SW 1271 (cell line): Measurements from ENCODE around the gene LMO3.

Experiments
- DNase-seq, 2 experiments: peaks; one replicate each; lab custom pipeline; 2025; lab: John Stamatoyannopoulos, UW

The LMO3 gene

DNA sequence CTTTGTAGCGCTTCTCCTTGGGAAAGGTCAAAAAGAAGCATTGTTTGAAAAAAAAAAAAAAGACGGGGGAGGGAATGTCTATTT lies at the start of gene LMO3:
Gene LMO3, minus strand, starts transcription at position 46 of the 84 bp plus-strand sequence. CDS start 5,302 bp downstream, outside the sequence.
- no peak for DNase-seq

DNA sequence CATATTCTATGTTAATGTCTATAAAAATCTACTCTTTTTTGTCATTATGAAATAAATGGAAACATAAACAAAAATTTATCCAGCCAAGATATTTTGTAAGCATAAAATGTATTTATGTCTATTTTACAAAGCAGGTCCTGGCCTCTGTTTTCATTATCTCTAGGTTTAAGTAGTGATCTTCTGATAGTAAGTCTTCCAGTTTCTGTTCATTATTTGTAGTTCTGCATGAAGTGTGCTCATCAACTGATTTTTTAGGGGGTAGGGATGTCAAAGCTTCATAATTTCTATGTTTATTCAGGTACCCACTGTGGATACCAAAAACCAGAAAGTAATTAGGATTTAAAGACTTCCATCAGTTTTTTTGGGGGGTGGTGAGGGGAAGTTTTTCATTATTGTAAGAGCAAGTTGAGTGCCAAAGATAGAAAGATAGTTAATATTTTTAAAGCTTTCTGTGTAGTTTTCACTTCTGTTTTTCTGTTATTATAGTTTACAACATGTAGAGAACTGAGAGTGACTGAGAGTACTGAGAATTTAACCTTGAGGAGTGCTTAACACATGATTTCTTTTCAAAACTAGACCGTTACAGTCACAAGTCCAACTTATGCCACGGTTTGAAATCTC lies 30.6 kb upstream of the LMO3 start:
- no peak for DNase-seq

DNA sequence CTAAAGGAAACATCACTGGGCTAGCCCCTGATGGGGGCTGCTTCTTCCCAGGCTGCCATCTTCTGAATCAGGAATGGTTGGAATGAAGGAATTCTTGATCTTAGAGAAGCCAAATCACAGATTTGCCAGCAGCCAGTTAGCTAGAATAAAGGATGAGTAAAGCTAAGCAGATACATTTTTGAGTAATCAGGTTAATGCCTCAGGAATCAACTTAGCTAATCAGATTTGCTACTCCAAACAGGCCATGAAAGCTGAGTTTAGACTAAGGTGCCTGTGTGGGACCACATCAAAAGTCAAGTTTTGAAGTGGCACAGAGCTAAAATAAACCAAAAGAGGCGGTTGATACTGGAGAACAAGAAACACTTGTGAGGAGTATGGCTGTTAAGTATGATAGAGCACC lies 28.8 kb upstream of the LMO3 start:
- DNase-seq = no peak

DNA sequence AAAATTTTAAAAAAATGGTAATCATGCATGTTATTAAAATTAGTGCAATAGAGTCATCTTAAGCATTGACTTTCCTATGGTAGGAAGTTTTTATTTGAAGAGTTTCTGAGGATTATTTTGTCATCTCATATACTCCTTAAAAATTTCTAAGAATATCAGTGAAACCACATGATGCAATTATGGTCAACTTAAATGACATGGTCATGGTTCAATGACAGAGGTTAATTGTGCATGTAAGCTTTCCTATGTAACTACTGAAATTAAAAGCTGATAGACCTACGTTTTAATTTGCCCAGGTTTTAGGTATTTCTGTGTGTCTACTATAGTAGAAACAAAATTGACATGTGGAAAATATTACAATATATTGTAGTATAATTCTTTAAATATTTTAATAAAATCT lies 21.0 kb upstream of the LMO3 start:
- no peak for DNase-seq

DNA sequence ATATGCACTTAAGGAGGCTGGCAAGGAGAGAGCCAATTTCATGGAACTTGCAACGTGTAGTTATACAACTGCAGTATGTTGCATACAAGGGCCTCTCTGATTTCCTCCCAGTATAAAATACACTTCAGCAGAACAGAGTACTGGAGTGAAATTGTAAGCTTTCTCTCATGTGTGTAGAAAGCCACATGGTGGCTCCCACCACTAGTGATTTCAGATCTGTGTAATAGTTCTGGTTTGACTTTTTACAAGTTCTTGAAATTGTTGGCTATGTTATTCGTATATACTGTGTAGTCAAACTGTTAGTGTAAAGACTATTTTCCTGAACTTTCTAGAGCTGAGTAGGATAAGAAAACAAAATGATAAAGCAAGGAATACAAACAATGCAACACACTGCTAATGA lies 16.4 kb upstream of the LMO3 start:
- no peak for DNase-seq

DNA sequence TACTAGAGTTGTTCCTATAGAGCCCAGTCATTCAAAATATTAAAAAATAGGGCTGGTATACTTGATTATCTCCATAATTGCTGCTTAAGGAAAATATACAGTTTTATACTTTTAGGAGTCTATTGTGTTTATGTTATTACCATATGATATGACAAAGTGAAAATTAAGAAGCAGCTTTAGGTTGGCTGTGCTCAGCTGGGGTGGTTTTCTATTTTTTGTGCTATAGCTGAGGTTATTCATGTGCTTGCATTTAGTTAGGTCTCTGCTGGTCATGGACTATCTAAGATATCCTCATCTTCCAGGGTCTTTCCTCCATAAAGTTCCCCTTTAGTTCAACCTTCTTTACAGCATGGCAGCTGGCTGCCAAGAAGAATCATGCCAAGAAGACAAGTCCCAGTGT lies 13.6 kb upstream of the LMO3 start:
- no peak for DNase-seq

DNA sequence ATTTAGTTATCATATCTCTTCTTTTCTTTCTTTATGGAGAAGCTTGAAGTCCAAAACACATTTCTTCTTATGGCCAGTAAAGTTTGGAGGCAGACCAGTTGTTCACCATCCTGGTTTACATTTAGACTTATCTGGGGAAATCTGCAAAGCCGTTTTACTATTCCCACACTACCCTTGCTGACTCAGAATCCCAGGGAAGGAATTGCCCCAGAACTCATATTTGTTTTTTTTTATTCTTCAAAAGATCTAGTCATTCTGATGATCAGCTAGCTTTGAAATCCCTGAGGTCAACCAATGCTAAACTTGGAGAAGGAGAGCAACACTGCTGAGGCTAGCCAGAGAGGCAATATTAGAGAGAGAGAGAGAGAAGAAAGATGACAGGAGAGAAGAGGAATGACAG lies 12.3 kb upstream of the LMO3 start:
- DNase-seq = no peak

DNA sequence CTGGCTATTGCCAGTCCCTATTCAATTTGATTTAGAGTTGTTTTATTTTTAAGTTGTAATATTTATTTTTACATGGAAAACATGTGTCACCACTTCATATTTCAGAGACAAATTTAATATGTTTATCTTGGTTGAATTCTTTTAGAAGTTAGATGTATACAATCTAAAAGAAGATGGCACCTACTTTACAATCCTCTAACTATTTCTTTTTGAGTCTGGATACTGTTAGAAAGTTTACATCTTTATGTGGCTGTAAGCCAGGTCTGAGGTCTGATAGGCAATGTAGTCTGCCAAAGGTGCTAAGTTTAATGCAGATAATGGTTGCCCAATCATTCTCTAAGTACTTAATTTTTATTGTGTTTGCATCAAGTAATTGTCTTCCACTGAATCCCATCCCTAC lies 7.2 kb upstream of the LMO3 start:
- no peak for DNase-seq

DNA sequence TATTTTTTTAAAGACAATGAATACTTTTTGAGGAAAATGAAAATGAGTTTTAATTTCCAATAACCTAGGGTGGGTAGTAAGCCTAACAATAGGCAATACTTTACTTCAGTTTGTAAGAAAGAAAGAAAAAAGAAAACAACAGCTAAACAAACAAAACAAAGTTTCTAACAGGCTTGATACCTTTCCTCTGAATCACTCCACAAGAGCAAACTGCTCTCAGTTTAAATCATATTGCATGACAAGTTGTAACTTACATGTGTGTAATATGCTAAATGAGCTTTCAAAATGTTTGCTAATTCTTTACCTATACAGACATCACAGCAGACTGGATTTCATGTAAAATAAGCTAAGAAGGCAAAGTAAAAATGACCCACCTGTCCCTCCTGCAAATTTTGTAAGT lies 6.7 kb upstream of the LMO3 start:
- no peak for DNase-seq

DNA sequence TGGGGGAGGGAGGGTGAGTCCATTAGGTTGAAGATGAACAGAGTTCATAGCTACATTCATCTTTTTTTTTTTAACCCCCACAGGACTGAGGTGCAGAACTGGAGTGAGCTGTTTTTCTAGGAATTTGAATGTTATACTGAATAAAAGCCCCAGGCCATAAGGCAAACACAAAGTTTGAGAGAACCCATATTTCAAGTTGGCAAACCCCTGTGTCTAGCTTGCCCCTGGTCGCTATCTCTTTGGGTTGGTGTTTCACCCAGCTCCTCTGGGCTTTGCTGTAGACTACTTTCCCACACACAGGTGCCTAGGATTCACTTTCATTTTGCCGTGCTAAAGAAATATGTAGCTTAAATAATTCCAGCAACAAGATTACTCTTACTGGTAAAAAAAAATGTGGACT lies 5.2 kb upstream of the LMO3 start:
- no peak for DNase-seq

DNA sequence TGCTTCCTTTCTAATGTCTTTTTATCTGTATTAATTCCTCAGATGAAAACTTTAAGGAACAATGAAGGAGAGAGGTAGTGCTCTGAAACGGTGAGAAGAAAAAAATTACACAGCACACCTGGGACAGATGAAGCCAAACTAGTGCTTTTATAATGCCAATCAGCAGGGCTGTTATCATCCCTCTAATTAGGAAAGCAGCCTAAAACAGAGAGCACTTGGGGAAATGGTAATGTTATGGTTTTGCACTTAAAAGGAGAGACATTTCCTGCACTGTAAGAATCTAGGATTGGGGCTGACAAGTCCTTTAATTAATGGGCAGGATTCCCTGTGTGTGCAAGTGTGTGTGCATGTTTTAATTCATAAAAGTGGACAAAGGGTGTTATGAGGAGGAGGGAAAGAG lies 4.8 kb upstream of the LMO3 start:
- no peak for DNase-seq

DNA sequence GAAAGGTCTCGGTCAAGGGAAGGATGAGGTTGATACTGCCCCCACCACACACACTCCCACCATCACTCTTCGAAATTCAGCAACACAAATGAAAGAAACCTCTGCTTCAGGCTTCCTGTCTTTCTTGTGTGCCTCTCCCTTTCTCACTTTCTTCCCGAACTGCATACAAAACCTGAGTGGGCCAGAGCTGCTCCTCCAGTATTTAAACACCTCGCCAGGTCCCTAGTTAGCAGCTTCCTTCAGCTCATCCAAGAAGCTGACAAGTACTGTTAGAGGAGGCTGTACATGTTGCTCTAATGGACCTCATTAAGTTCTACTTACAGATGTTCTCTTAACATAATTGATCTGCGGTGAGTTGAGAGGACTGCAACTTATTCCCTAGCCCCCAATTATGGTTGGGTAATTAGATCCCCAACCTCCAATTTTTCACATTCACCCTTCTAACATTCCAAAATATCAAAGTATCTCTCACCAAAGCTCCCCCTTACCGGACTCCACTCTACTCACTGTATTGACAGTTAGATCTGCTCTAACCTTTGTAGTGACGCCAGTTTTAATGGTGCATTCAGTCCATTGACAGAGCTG lies 4.1 kb upstream of the LMO3 start:
- no peak for DNase-seq

DNA sequence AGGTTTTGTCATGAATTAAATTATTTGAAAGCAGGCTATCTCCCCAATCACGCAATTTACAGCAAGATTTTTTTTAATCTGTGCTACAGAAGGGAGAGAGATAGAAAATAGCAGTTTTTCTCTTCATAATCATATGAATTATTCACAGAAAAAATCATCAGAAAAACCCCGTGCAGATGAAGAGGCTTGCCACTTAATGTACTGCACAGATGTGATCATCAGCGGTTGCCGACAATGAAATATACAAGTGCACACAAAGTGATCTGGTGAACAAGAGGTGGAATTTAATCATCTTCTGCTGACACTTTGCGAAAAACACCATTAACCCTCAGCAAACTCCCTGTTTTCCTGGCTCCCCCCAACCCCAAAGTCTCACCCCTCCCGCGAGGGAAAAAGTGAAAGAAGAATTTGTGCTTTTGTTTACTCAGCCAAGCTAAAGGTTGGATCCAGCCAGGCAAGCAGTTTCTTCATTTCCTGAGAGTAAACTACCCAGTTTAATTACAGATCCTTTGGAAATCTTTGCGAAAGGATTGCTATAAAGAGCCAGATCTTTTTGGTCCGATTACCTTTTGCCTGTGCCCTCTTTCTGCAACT lies 3.1 kb upstream of the LMO3 start:
- DNase-seq = no peak

DNA sequence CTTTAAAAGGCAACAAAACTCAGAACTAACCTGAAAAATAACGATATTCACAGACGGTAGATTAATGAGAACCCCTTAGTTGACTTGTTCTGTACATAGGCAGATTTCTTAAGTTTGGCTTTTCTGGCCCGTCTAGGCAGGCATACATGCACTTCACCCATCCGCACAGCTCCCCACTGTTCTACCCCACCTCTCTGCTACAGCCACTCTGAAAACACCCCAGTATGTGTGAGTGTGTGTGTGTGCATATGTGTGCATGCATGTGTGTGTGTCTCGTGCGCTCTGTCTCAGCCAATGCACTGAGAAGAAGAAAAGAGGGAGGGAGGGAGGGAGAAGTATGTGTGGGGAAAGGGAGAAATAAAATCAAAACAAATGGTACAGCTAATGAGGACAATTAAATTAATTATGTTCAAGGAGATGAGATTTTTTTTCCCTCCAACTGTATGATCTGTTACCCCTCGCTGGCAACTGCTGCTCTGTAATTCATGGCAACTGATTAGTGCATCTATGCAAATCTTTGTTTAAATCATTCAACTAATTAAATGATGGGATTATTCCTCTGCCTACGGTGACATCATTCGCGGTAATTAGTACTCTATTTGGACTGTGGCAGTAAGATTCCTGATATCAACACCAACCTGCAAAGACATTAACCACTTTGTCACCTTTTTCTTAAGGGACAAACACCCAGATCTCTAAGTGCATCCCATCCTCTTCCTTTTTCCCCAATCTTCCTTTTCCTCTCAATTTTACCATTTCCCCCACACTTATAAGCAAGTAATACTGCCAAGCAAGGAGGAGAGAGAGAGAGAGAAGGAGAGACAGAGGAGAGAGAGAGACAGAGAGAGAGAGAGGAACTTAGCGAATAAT lies 2.2 kb upstream of the LMO3 start:
- no peak for DNase-seq

DNA sequence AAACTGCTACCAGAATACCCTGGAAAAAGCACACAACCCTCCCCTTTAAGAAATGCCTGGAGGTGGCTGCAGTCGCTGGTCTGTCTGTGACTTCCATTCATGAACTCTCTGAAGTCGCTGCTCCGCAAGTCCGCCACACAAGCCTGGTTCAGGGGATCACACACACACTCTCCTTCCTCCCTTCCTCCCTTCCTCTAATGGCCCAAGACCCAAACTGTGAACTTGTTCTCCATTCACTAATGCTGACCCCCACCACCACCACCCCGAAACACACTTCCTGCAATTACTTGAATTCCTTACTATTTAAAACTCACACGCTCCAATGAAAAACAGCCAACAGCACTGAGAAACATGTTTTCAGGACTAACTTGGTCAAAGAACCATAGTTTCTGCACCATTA lies 1.0 kb upstream of the LMO3 start:
- no peak for DNase-seq

DNA sequence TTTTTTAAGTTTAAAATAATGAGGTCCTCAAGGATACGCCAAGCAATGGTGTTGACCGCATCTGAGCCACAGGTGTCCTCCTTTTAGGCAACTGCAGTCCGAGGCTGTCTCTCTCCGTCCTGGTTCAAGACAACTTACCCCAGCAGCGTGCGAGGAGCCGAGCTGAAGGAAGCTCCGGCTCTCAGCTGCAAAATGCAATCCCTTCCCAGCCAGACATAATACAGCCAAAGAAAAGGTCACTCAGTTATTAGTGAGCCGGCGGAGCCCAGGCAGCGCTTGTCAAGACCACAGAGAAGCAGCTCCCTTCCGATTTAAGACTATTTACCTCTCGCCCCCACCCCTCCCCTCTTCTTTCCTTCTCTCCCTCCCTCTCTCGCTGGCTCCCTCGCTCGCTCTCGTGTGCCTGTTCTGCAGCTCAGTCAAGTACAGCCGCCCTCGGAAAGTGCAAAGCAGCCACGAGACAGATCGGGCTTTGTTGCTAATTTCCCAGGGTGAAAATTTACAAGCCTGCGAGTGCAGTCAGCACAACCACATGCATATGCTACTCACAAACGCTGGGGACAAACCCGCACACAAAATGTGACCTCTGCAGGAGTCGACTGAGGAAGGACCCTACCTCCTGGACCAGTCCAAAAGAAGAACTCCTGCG lies 363 bp upstream of the LMO3 start:
- DNase-seq = no peak

DNA sequence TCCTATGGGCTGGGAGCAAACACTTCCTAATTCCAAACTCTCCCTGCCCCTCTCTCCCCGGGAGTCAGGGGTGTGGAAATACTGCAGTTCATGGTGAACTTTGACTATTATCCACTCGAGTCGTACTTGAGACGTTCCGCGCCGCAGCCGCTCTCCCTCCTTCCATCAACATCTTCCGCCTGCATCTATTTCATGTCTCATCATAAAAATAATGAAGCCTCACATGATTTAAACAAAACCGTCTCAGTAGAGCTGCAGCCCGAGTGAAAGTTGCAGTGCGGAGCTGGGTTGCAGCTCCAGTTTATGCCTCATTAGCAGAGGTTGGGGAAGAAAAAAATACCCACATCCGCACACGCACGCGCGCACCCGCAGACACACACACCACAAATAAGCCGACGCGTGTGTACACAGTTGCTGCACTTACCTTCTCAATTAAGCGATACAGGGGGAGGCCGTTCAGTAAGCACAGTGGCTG lies 283 bp downstream of the LMO3 start:
- no peak for DNase-seq

DNA sequence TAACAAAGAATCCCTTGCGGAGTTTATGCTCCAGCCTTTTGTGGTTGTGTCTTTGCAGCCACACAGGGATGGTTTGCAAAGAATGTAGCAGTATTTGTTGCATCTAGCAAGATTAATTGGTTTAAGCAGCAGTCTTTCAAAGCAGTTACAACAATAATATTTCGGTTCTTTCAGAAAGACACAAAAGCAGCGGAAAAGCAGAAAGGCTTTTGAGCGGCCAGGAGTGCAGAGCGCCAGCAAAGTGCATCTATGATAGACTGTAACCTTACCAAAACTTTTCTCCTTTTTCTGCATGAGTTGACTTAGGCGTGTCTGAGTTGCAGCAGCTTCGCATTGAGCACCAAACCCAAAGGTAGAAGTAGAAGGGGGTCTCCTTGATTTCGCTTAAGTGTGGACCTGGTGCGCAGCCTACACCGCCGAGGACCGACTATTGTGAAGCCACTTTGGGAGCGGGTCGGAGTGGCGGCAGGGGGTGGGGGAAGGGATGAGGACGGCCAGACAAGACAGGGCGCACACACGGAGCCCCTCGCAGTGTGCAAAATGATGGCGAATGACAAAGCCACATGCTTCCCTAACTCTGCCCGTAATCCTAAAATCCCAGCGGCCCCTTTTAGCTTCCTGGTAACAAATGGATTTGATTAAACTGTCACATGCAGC lies 1.2 kb downstream of the LMO3 start:
- DNase-seq = no peak

DNA sequence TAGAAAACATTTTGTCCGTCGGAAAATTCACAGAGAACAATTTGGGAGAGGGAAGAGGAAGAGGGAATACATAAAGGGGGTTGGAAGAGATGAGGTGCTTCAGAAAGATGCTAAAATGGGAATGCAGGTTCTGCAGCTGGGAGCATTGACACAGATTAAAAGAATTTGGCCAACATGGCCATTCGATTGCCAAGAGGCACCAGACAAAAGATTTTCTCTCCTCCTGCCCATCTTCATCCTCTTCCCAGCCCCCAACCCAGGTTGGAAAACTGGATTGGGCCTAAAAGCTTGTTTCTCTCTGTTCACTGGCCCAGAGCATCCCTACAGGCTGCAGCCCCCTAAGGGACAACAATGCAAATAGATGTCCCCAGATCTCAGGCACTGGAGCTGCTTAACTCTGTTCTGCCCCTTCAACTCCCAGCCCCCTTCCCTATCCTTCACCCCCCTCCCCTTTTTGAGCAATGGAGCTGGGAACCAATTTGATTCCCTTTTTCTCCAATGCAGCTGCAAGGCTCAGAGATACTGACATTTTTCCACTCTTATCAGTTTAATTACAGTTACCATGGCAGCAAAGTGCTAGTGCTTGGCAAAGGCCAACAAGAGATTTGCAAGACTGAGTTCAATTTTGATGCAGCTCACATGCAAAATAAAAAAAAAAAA lies 1.9 kb downstream of the LMO3 start:
- DNase-seq = no peak

DNA sequence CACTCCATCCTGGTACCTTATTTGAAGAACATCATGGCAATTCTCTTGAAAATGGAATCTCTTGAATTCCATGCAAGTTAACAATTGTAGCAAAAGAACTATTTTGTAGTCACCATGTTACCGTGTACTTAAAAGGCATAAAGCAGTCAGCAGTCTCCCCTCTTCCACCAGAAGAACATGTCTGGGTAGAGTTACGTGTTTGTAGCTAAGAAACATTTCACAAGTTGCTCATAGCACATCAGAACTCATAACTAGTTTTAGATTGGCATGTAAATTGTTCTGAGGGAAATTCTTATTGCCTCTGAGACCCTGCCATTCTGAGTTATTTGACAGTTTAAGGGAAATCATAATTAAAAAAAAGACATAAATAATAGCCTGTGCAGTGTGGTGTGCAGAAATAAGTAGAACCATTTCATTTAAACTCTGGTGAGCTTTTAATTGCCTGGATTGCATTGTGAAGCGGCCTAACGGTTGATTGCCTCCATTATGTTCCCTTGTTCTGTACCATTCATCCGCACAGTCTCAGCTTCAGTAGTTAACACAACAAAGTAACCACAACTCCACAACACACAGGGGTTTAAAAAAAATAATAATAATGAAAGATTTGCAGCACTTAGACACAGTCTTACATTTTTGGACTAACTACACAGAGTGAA lies 2.6 kb downstream of the LMO3 start:
- no peak for DNase-seq

DNA sequence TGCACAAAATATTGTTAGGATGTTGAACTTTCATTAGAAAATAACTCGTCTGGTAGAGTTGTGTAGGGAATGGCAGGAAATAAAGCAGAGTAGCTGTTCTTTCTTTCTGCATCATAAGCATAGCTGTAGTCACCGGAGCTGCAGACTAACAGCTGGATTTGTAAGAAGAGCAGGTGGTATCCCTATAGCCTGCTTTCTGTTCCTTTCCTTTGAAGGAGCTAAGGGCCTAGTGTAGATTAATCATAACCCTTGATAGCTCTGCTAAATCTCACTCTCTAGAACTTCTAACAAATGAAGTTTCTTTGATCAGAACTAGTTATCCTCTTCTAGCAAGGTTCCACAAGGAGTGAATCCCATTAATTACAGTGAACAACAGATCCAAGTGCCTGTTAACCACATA lies 3.5 kb downstream of the LMO3 start:
- no peak for DNase-seq
